ENCODE results near the gene SEMA3E.

Gene SEMA3E

GRCh38 chr7:83313931-83314330 is 335.0 kb downstream of the SEMA3E start:
- Mint-ChIP-seq H3K4me3 (no peak overlapping the region), H3K9me3 (no peaks in the 10 kb centered on the region), H3K4me1 (peaks cover 4% of the 10 kb centered on the region), H3K36me3 (ENCODE audit: low read depth) (no peaks in the 10 kb centered on the region), H3K27ac (no peak overlapping the region), H3K27me3 (ENCODE audit: low read depth, poor library complexity) (no peaks in the 10 kb centered on the region)
- no peak for TF ChIP-seq CTCF (IDR thresholded peaks at IDR 0.05)
- no peak for DNase-seq

Data from nephron progenitor cell (in vitro differentiated cells).